Activated CD8-positive, alpha-beta T cell treated with anti-CD3 and anti-CD28 coated beads for 36 hours (primary cell): ENCODE data around the gene TRPM6. TPM values are rescaled to one million over a fixed set of nuclear protein-coding genes. Genes with fewer than 3 reads are reported as not detected.

ENCODE experiments used
- ATAC-seq: fragments of 200-7000 bp; cut with Tn5 transposase; one replicate; pipeline ENCODE4 v1.10.0; 2021; ENCODE audit warnings: mild to moderate bottlenecking, moderate library complexity
- CTCF ChIA-PET: fragments of 350-600 bp; sonication (Branson Sonifier 250); formaldehyde crosslinking; loops from one replicate; lab custom pipeline; 2021; ENCODE audit warnings: antibody characterized with exemption; lab: Charles Lee
- POLR2A ChIA-PET: fragments of 350-600 bp; sonication (Branson Sonifier 250); formaldehyde crosslinking; loops from one replicate; lab custom pipeline; 2021; ENCODE audit warnings: antibody characterized with exemption; lab: Charles Lee
- DNase-seq: peaks from one replicate; pipeline ENCODE4 v3.0.0-alpha.2; 2020
- H3K27ac Mint-ChIP-seq: one replicate; pipeline ENCODE4 v1.8.0; 2021; ENCODE audit warnings: mild to moderate bottlenecking, mixed read lengths
- H3K27me3 Mint-ChIP-seq: one replicate; pipeline ENCODE4 v1.8.0; 2021; ENCODE audit warnings: mixed read lengths
- H3K36me3 Mint-ChIP-seq: one replicate; pipeline ENCODE4 v1.8.0; 2021; ENCODE audit warnings: low read depth, mixed read lengths
- H3K4me1 Mint-ChIP-seq: one replicate; pipeline ENCODE4 v1.8.0; 2021; ENCODE audit warnings: low read depth, mixed read lengths
- H3K4me3 Mint-ChIP-seq: one replicate; pipeline ENCODE4 v1.8.0; 2021; ENCODE audit warnings: mild to moderate bottlenecking, moderate library complexity, mixed read lengths
- H3K9me3 Mint-ChIP-seq: one replicate; pipeline ENCODE4 v1.8.0; 2021; ENCODE audit warnings: mixed read lengths
- CTCF ChIP-seq: fragments of 200-600 bp; IDR thresholded peaks from one replicate; pipeline ENCODE4 v1.8.0; 2022; ENCODE audit warnings: antibody characterized with exemption, mild to moderate bottlenecking
- intact Hi-C: fragments of 100-400 bp; cut with micrococcal nuclease; formaldehyde crosslinking; loops from one replicate; pipeline ENCODE4 v1.10.0; 2022
- total RNA-seq, 2 experiments: library from RNA; stranded (reverse); gene quantifications; one replicate each; pipeline ENCODE4 v1.2.3, GENCODE V29; 2021

Gene TRPM6
- total RNA-seq, 2 experiments from 2014 or later, result not detected

GRCh38 chr9:74696520-74696919, 191.2 kb downstream of the TRPM6 start:
- POLR2A ChIA-PET, result no interaction called here
- no peaks in the 10 kb centered on the region for H3K4me1 Mint-ChIP-seq
- no peak for TF ChIP-seq CTCF
- CTCF ChIA-PET, result no interaction called here
- peaks cover 28% of the 10 kb centered on the region for H3K27me3 Mint-ChIP-seq
- DNase-seq (peak; percentile 24), ATAC-seq (peak; percentile 39)
- no peaks in the 10 kb centered on the region for H3K36me3 Mint-ChIP-seq
- H3K9me3 Mint-ChIP-seq, result no peaks in the 10 kb centered on the region
- intact Hi-C loops, result no loop called here
- no peak overlapping the region for H3K27ac Mint-ChIP-seq
- H3K4me3 Mint-ChIP-seq, result no peak overlapping the region

- H3K27me3 Mint-ChIP-seq, result peaks cover 8% of the 10 kb centered on the region
- DNase-seq (no peak), ATAC-seq (no peak)
- H3K9me3 Mint-ChIP-seq, result no peaks in the 10 kb centered on the region
- H3K4me3 Mint-ChIP-seq, result no peak overlapping the region
- CTCF ChIA-PET, result no interaction called here
- no peaks in the 10 kb centered on the region for H3K36me3 Mint-ChIP-seq
- no peak for TF ChIP-seq CTCF
- H3K4me1 Mint-ChIP-seq, result no peaks in the 10 kb centered on the region
- POLR2A ChIA-PET, result no interaction called here
- intact Hi-C loops, result no loop called here
- no peak overlapping the region for H3K27ac Mint-ChIP-seq
These were observed 196.7 kb downstream of the TRPM6 start for GRCh38 chr9:74691058-74691457.

GRCh38 chr9:74683322-74683721, 204.4 kb downstream of the TRPM6 start:
- intact Hi-C loops, result no loop called here
- no peak for TF ChIP-seq CTCF
- Mint-ChIP-seq H3K27ac (no peak overlapping the region), H3K36me3 (no peaks in the 10 kb centered on the region), H3K4me1 (no peaks in the 10 kb centered on the region), H3K9me3 (no peaks in the 10 kb centered on the region), H3K27me3 (peaks cover 7% of the 10 kb centered on the region), H3K4me3 (no peak overlapping the region)
- DNase-seq (no peak), ATAC-seq (no peak)
- ChIA-PET CTCF (no interaction called here), POLR2A (no interaction called here)

GRCh38 chr9:74681906-74682305, 205.8 kb downstream of the TRPM6 start:
- ATAC-seq (no peak), DNase-seq (no peak)
- H3K36me3 Mint-ChIP-seq, result no peaks in the 10 kb centered on the region
- H3K9me3 Mint-ChIP-seq, result no peaks in the 10 kb centered on the region
- ChIA-PET POLR2A (no interaction called here), CTCF (no interaction called here)
- TF ChIP-seq CTCF, result no peak
- no peak overlapping the region for H3K4me3 Mint-ChIP-seq
- intact Hi-C loops, result no loop called here
- no peak overlapping the region for H3K27ac Mint-ChIP-seq
- peaks cover 7% of the 10 kb centered on the region for H3K27me3 Mint-ChIP-seq
- H3K4me1 Mint-ChIP-seq, result no peaks in the 10 kb centered on the region

DNA sequence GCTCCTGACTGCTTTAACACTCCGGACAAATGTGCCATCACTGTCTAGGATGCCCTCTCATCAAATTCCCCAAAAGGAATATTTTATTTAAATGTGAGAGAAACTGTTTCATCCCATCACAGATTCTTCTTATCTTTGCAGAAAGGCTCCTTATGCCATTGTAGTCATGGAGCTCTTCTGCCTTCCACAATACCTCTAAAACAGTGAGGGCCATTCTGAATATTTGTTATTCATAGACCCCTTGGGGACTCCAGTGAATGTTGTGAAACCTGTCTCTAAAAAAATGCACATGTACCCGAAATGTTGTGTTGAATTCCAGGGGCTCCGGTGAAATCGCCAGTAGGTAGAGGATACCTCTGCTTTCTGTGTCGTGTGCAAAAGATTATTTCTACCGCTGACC, 213.6 kb downstream of the TRPM6 start:
- no peaks in the 10 kb centered on the region for H3K4me1 Mint-ChIP-seq
- no peak overlapping the region for H3K27ac Mint-ChIP-seq
- TF ChIP-seq CTCF, result no peak
- no peak for ATAC-seq
- intact Hi-C loops, result no loop called here
- ChIA-PET POLR2A (interaction anchor here (0.6 kb wide), 1 partner anchor 25 kb away, joined by 5 read pairs; no protein-coding TSS in a partner anchor), CTCF (no interaction called here)
- no peaks in the 10 kb centered on the region for H3K27me3 Mint-ChIP-seq
- no peaks in the 10 kb centered on the region for H3K36me3 Mint-ChIP-seq
- H3K9me3 Mint-ChIP-seq, result no peaks in the 10 kb centered on the region
- DNase-seq, result no peak
- no peak overlapping the region for H3K4me3 Mint-ChIP-seq

Other genes with a start within 250 kb of the TRPM6 start
- 10 to 100 TPM; 18.6 to 20.9 TPM for gene C9orf40, start 65.0 kb upstream of the TRPM6 start, total RNA-seq
- gene CARNMT1, start 140.4 kb upstream of the TRPM6 start, total RNA-seq, result 10 to 100 TPM; 31.8 to 37.6 TPM
- gene NMRK1, start 200.2 kb upstream of the TRPM6 start, total RNA-seq, result 10 to 100 TPM; 15.9 to 16.9 TPM
- gene OSTF1, start 200.6 kb upstream of the TRPM6 start, total RNA-seq, result 10 to 100 TPM; 52.2 to 55.3 TPM